HCT116 (cell line): ENCODE measurements around the gene SERPINB6.

ENCODE experiments used
- CEBPB ChIP-seq: IDR thresholded peaks from 2 replicates; pipeline ENCODE4 v1.6.1; 2012; ENCODE audit warnings: low read depth
- EZH2 ChIP-seq: fragments of 200-600 bp; sonication (generic); IDR thresholded peaks from 2 replicates; pipeline ENCODE4 v1.6.1; 2017; ENCODE audit warnings: antibody characterized with exemption, mixed run types
- EZH2phosphoT487 ChIP-seq: fragments of 200-600 bp; IDR thresholded peaks from 2 replicates; pipeline ENCODE4 v1.6.1; 2018; ENCODE audit warnings: antibody characterized with exemption, borderline replicate concordance
- JUND ChIP-seq: IDR thresholded peaks from 2 replicates; pipeline ENCODE4 v1.6.1; 2012
- POLR2A ChIP-seq: IDR thresholded peaks from 2 replicates; pipeline ENCODE4 v1.7.0; 2011; ENCODE audit warnings: borderline replicate concordance; ENCODE audit not compliant: insufficient read depth, insufficient read length; ENCODE audit errors: extremely low read depth
- POLR2AphosphoS5 ChIP-seq: IDR thresholded peaks from 2 replicates; pipeline ENCODE4 v1.6.1; 2011; ENCODE audit warnings: mild to moderate bottlenecking, low read depth, low read length, moderate library complexity
- YY1 ChIP-seq: IDR thresholded peaks from 2 replicates; pipeline ENCODE4 v1.6.1; 2011; ENCODE audit warnings: low read length, low read depth, moderate library complexity, mild to moderate bottlenecking; ENCODE audit not compliant: insufficient replicate concordance; ENCODE audit errors: extremely low read depth
- TF ChIP-seq, protein P1 (sequence below): IDR thresholded peaks from 2 replicates; pipeline ENCODE4 v1.6.1; 2012; ENCODE audit warnings: low read depth
- TF ChIP-seq, protein P2 (sequence below), 3 experiments: fragments of 200-600 bp in 1 of 3; sonication (generic) in 1 of 3; IDR thresholded peaks in 2 of 3; conservative IDR thresholded peaks in 1 of 3; 2 replicates each; pipeline ENCODE4 v1.5.1; 2012 to 2017; ENCODE audit warnings: low read depth in 2 of 3, low read length in 2 of 3, antibody characterized with exemption in 1 of 3, borderline replicate concordance in 1 of 3, control low read depth in 1 of 3, mild to moderate bottlenecking in 1 of 3, mixed read lengths in 1 of 3, mixed run types in 1 of 3, moderate library complexity in 1 of 3; ENCODE audit not compliant: insufficient read depth in 1 of 3
- TF ChIP-seq, protein P3 (sequence below): IDR thresholded peaks from 2 replicates; pipeline ENCODE4 v1.6.1; 2012
- TF ChIP-seq, protein P4 (sequence below): IDR thresholded peaks from 2 replicates; pipeline ENCODE4 v1.6.1; 2012

DNA sequence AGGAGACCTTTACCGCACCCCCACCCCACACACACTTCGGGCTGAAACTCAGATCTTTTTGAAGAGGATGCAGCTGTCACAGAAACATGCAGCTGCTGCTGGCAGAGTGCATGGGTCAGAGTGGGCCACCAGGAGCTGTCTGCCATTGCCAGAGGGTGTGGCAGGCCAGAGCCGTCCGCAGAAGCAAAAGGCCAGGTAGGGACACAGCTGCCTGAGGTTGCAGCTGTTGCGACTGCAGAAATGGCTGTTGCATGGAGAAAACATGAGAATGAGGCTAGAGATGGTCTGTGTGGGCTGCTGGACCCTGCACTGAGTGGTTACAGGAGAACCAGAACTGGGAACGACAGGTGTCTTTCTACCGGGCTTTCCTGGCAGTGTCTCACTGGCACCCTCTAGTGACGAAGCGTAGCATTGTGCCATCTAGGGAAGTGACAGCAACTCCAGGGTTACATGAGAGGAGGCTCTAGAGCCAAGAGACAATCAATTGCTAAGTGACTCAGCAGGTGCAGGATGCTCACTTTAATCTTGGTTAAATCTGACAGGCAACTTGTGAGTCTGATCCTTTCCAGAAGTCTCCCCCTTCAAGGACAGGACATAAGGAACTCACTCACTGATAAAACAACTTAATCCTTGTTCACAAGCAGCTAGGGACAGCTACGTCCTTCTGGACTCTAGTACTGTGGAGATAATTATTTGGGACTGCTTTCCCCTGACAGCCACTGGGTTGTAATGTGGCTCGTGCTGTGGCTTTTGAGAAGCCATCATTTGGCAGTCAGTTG is 39.2 kb downstream of the SERPINB6 start:
- TF ChIP-seq YY1 (peak; percentile 41), EZH2phosphoT487 (no peak), EZH2 (no peak), CEBPB (no peak), POLR2A (no peak), JUND (no peak), POLR2AphosphoS5 (peak; percentile 30; the same call in 1 of the 2 replicates)
- TF ChIP-seq, protein P1, sequence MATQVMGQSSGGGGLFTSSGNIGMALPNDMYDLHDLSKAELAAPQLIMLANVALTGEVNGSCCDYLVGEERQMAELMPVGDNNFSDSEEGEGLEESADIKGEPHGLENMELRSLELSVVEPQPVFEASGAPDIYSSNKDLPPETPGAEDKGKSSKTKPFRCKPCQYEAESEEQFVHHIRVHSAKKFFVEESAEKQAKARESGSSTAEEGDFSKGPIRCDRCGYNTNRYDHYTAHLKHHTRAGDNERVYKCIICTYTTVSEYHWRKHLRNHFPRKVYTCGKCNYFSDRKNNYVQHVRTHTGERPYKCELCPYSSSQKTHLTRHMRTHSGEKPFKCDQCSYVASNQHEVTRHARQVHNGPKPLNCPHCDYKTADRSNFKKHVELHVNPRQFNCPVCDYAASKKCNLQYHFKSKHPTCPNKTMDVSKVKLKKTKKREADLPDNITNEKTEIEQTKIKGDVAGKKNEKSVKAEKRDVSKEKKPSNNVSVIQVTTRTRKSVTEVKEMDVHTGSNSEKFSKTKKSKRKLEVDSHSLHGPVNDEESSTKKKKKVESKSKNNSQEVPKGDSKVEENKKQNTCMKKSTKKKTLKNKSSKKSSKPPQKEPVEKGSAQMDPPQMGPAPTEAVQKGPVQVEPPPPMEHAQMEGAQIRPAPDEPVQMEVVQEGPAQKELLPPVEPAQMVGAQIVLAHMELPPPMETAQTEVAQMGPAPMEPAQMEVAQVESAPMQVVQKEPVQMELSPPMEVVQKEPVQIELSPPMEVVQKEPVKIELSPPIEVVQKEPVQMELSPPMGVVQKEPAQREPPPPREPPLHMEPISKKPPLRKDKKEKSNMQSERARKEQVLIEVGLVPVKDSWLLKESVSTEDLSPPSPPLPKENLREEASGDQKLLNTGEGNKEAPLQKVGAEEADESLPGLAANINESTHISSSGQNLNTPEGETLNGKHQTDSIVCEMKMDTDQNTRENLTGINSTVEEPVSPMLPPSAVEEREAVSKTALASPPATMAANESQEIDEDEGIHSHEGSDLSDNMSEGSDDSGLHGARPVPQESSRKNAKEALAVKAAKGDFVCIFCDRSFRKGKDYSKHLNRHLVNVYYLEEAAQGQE = no peak
- TF ChIP-seq, protein P2, sequence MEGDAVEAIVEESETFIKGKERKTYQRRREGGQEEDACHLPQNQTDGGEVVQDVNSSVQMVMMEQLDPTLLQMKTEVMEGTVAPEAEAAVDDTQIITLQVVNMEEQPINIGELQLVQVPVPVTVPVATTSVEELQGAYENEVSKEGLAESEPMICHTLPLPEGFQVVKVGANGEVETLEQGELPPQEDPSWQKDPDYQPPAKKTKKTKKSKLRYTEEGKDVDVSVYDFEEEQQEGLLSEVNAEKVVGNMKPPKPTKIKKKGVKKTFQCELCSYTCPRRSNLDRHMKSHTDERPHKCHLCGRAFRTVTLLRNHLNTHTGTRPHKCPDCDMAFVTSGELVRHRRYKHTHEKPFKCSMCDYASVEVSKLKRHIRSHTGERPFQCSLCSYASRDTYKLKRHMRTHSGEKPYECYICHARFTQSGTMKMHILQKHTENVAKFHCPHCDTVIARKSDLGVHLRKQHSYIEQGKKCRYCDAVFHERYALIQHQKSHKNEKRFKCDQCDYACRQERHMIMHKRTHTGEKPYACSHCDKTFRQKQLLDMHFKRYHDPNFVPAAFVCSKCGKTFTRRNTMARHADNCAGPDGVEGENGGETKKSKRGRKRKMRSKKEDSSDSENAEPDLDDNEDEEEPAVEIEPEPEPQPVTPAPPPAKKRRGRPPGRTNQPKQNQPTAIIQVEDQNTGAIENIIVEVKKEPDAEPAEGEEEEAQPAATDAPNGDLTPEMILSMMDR (IDR thresholded peaks at IDR 0.05 in 2 of 3, conservative IDR thresholded peaks at IDR 0.05 in 1 of 3; ENCODE audit: borderline replicate concordance in 1 of 3, insufficient read depth in 1 of 3, low read depth in 2 of 3, low read length in 2 of 3) = peak; percentile 92 to 99 (median 95)
- TF ChIP-seq, protein P3, sequence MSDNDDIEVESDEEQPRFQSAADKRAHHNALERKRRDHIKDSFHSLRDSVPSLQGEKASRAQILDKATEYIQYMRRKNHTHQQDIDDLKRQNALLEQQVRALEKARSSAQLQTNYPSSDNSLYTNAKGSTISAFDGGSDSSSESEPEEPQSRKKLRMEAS = no peak
- TF ChIP-seq, protein P4, sequence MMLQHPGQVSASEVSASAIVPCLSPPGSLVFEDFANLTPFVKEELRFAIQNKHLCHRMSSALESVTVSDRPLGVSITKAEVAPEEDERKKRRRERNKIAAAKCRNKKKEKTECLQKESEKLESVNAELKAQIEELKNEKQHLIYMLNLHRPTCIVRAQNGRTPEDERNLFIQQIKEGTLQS = no peak
